Stimulated activated naive CD8-positive, alpha-beta T cell treated with anti-CD3 and anti-CD28 coated beads, Interleukin-15, amount 100 ng/mL, for 72 hours (primary cell): ENCODE results near the gene PFDN6.

Experiments
- ATAC-seq: fragments of 150-1000 bp; cut with Tn5 transposase; 2 replicates; pipeline ENCODE4 v1.10.0; 2021; ENCODE audit warnings: mild to moderate bottlenecking, moderate library complexity
- DNase-seq, 2 donors: peaks; one replicate each; pipeline ENCODE4 v3.0.0; 2021 to 2022
- H3K27ac Mint-ChIP-seq, 2 donors: one replicate each; pipeline ENCODE4 v1.8.0; 2022; ENCODE audit warnings: mild to moderate bottlenecking in 2 of 2, mixed read lengths in 2 of 2, moderate library complexity in 2 of 2
- H3K27me3 Mint-ChIP-seq: one replicate; pipeline ENCODE4 v1.8.0; 2022; ENCODE audit warnings: mixed read lengths
- H3K4me1 Mint-ChIP-seq: one replicate; pipeline ENCODE4 v1.8.0; 2022; ENCODE audit warnings: mild to moderate bottlenecking, mixed read lengths
- H3K4me3 Mint-ChIP-seq, 2 donors: one replicate each; pipeline ENCODE4 v1.8.0; 2022; ENCODE audit warnings: mild to moderate bottlenecking in 2 of 2, mixed read lengths in 2 of 2, moderate library complexity in 1 of 2
- H3K9me3 Mint-ChIP-seq, 2 donors: one replicate each; pipeline ENCODE4 v1.8.0; 2022; ENCODE audit warnings: mixed read lengths in 2 of 2

PFDN6 gene

GRCh38 chr6:33316603-33317418, 27.4 kb downstream of the PFDN6 start:
- Mint-ChIP-seq H3K4me1 (peaks cover 79% of the 10 kb centered on the region), H3K27me3 (no peaks in the 10 kb centered on the region), H3K9me3 (no peaks in the 10 kb centered on the region), H3K27ac (no peak overlapping the region), H3K4me3 (peak overlapping the region; percentile 94 to 99)
- ATAC-seq, result no peak
- DNase-seq, result no peak

- no peak for ATAC-seq
Measured at GRCh38 chr6:33317419-33317668, 27.9 kb downstream of the PFDN6 start.

GRCh38 chr6:33317669-33318425, 28.4 kb downstream of the PFDN6 start, which contains the start of gene ZBTB22:
TSS of gene ZBTB22 (minus strand) at chr6:33317744. CDS start at chr6:33316916, 828 bp downstream.
- Mint-ChIP-seq H3K4me1 (peaks cover 75% of the 10 kb centered on the region), H3K27me3 (no peaks in the 10 kb centered on the region), H3K27ac (peak within 1 kb of the TSS; percentile 91 to 94), H3K4me3 (peak within 1 kb of the TSS; percentile 94 to 99), H3K9me3 (no peaks in the 10 kb centered on the region)
- peak; percentile 65 for ATAC-seq
- DNase-seq, result peak; percentile 94

More at GRCh38 chr6:33317419-33317668, 27.9 kb downstream of the PFDN6 start:
- Mint-ChIP-seq H3K4me1 (peaks cover 79% of the 10 kb centered on the region), H3K4me3 (peak overlapping the region; percentile 94 to 99), H3K9me3 (no peaks in the 10 kb centered on the region), H3K27ac (no peak overlapping the region), H3K27me3 (no peaks in the 10 kb centered on the region)
- DNase-seq, result no peak

- Mint-ChIP-seq H3K4me1 (peaks cover 77% of the 10 kb centered on the region), H3K27me3 (no peaks in the 10 kb centered on the region), H3K4me3 (peak overlapping the region; percentile 94 to 99), H3K9me3 (no peaks in the 10 kb centered on the region), H3K27ac (peak overlapping the region in 1 of 2 donors; percentile 69)
- ATAC-seq (no peak), DNase-seq (no peak)
Measured at GRCh38 chr6:33318426-33319073, 29.1 kb downstream of the PFDN6 start.

- ATAC-seq (no peak), DNase-seq (no peak)
- Mint-ChIP-seq H3K4me1 (peaks cover 78% of the 10 kb centered on the region), H3K27ac (no peak overlapping the region), H3K9me3 (no peaks in the 10 kb centered on the region), H3K4me3 (peak overlapping the region in 1 of 2 donors; percentile 27), H3K27me3 (no peaks in the 10 kb centered on the region)
Measured at GRCh38 chr6:33319939-33320314, 30.5 kb downstream of the PFDN6 start.

- DNase-seq, result no peak
- Mint-ChIP-seq H3K4me3 (peak overlapping the region; percentile 98), H3K4me1 (peaks cover 72% of the 10 kb centered on the region), H3K27ac (no peak overlapping the region), H3K27me3 (no peaks in the 10 kb centered on the region), H3K9me3 (no peaks in the 10 kb centered on the region)
- no peak for ATAC-seq
Measured at GRCh38 chr6:33320315-33321181, 31.1 kb downstream of the PFDN6 start.

GRCh38 chr6:33321227-33321626, 31.8 kb downstream of the PFDN6 start:
- peaks cover 65% of the 10 kb centered on the region for H3K4me1 Mint-ChIP-seq
- H3K27ac Mint-ChIP-seq, result peak overlapping the region in 1 of 2 donors; percentile 40
- H3K4me3 Mint-ChIP-seq, result peak overlapping the region; percentile 98

GRCh38 chr6:33323623-33323948, 34.2 kb downstream of the PFDN6 start:
- ATAC-seq, result no peak

More at GRCh38 chr6:33321227-33321626, 31.8 kb downstream of the PFDN6 start:
- no peaks in the 10 kb centered on the region for H3K27me3 Mint-ChIP-seq
- H3K9me3 Mint-ChIP-seq, result no peaks in the 10 kb centered on the region
- DNase-seq (no peak), ATAC-seq (no peak)

GRCh38 chr6:33324125-33324524, 34.7 kb downstream of the PFDN6 start:
- Mint-ChIP-seq H3K4me3 (peak overlapping the region; percentile 98), H3K27me3 (no peaks in the 10 kb centered on the region), H3K27ac (peak overlapping the region in 1 of 2 donors; percentile 99), H3K4me1 (peaks cover 44% of the 10 kb centered on the region), H3K9me3 (no peaks in the 10 kb centered on the region)
- DNase-seq (no peak), ATAC-seq (no peak)

More at GRCh38 chr6:33323623-33323948, 34.2 kb downstream of the PFDN6 start:
- Mint-ChIP-seq H3K27me3 (no peaks in the 10 kb centered on the region), H3K4me3 (peak overlapping the region; percentile 98), H3K9me3 (no peaks in the 10 kb centered on the region), H3K27ac (peak overlapping the region; percentile 96 to 99), H3K4me1 (peaks cover 49% of the 10 kb centered on the region)
- DNase-seq, result no peak

GRCh38 chr6:33329058-33329457, 39.7 kb downstream of the PFDN6 start:
- Mint-ChIP-seq H3K9me3 (no peaks in the 10 kb centered on the region), H3K27me3 (no peaks in the 10 kb centered on the region), H3K27ac (no peak overlapping the region), H3K4me1 (peaks cover 33% of the 10 kb centered on the region), H3K4me3 (no peak overlapping the region)
- ATAC-seq (no peak), DNase-seq (no peak)

GRCh38 chr6:33330736-33331135, 41.3 kb downstream of the PFDN6 start:
- H3K4me1 Mint-ChIP-seq, result peaks cover 33% of the 10 kb centered on the region
- DNase-seq (no peak), ATAC-seq (no peak)
- no peaks in the 10 kb centered on the region for H3K27me3 Mint-ChIP-seq
- H3K4me3 Mint-ChIP-seq, result no peak overlapping the region
- H3K27ac Mint-ChIP-seq, result peak overlapping the region in 1 of 2 donors; percentile 19
- no peaks in the 10 kb centered on the region for H3K9me3 Mint-ChIP-seq

- no peaks in the 10 kb centered on the region for H3K9me3 Mint-ChIP-seq
- no peak for DNase-seq
- ATAC-seq, result no peak
- H3K27ac Mint-ChIP-seq, result peak overlapping the region in 1 of 2 donors; percentile 86
- H3K27me3 Mint-ChIP-seq, result no peaks in the 10 kb centered on the region
- H3K4me3 Mint-ChIP-seq, result no peak overlapping the region
- peaks cover 33% of the 10 kb centered on the region for H3K4me1 Mint-ChIP-seq
Measured at GRCh38 chr6:33333666-33334065, 44.3 kb downstream of the PFDN6 start.

- DNase-seq (no peak), ATAC-seq (no peak)
- H3K27ac Mint-ChIP-seq, result no peak overlapping the region
- no peak overlapping the region for H3K4me3 Mint-ChIP-seq
- H3K4me1 Mint-ChIP-seq, result peaks cover 30% of the 10 kb centered on the region
- H3K9me3 Mint-ChIP-seq, result no peaks in the 10 kb centered on the region
- H3K27me3 Mint-ChIP-seq, result no peaks in the 10 kb centered on the region
Measured at GRCh38 chr6:33335916-33336315, 46.5 kb downstream of the PFDN6 start.

- no peak for DNase-seq
- no peaks in the 10 kb centered on the region for H3K27me3 Mint-ChIP-seq
- no peak for ATAC-seq
- no peaks in the 10 kb centered on the region for H3K9me3 Mint-ChIP-seq
- no peak overlapping the region for H3K4me3 Mint-ChIP-seq
- H3K27ac Mint-ChIP-seq, result no peak overlapping the region
- peaks cover 24% of the 10 kb centered on the region for H3K4me1 Mint-ChIP-seq
Measured at GRCh38 chr6:33336495-33336894, 47.1 kb downstream of the PFDN6 start.

- no peaks in the 10 kb centered on the region for H3K27me3 Mint-ChIP-seq
- H3K4me3 Mint-ChIP-seq, result no peak overlapping the region
- H3K9me3 Mint-ChIP-seq, result no peaks in the 10 kb centered on the region
- DNase-seq, result no peak
- H3K4me1 Mint-ChIP-seq, result peaks cover 17% of the 10 kb centered on the region
- ATAC-seq, result no peak
- no peak overlapping the region for H3K27ac Mint-ChIP-seq
Measured at GRCh38 chr6:33339193-33339592, 49.8 kb downstream of the PFDN6 start.
